CD14-positive monocyte (primary cell): Measurements from ENCODE around the gene UTP18. TPM values are rescaled to one million over a fixed set of nuclear protein-coding genes. Genes with fewer than 3 reads are reported as not detected.

ENCODE experiments used
- DNase-seq, 3 donors: peaks; one replicate each; pipeline ENCODE4 v3.0.0-alpha.2; 2011 to 2022
- H2AFZ ChIP-seq: 2 replicates; pipeline ENCODE4 v1.6.0; 2012; ENCODE audit warnings: mild to moderate bottlenecking, low read depth, low read length, inconsistent platforms; ENCODE audit not compliant: insufficient read depth, poor library complexity, severe bottlenecking
- H3K27ac ChIP-seq, 2 donors: 1 replicate in 1 of 2; 2 replicates in 1 of 2; pipeline ENCODE4 v1.5.1; 2012 to 2013; ENCODE audit warnings: low read length in 2 of 2, control low read depth in 1 of 2, inconsistent platforms in 1 of 2, low read depth in 1 of 2, mild to moderate bottlenecking in 1 of 2
- H3K27me3 ChIP-seq, 2 donors: one replicate each; pipeline versions ENCODE4 v1.6.0 to v1.6.1; 2011 to 2013; ENCODE audit warnings: low read length in 2 of 2; ENCODE audit not compliant: control insufficient read depth in 2 of 2, insufficient read depth in 2 of 2
- H3K36me3 ChIP-seq, 2 donors: replicated peaks in 1 of 2; 1 replicate in 1 of 2; 2 replicates in 1 of 2; pipeline versions ENCODE4 v1.5.1 to v1.6.1; 2012 to 2013; ENCODE audit warnings: low read length in 2 of 2, control low read depth in 1 of 2, inconsistent platforms in 1 of 2, mild to moderate bottlenecking in 1 of 2; ENCODE audit not compliant: insufficient read depth in 2 of 2, control insufficient read depth in 1 of 2
- H3K4me1 ChIP-seq, 2 donors: 1 replicate in 1 of 2; 2 replicates in 1 of 2; pipeline versions ENCODE4 v1.5.1 to v1.6.1; 2012 to 2013; ENCODE audit warnings: low read length in 2 of 2, control low read depth in 1 of 2, inconsistent platforms in 1 of 2, mild to moderate bottlenecking in 1 of 2, moderate library complexity in 1 of 2; ENCODE audit not compliant: insufficient read depth in 2 of 2, control insufficient read depth in 1 of 2
- H3K4me2 ChIP-seq: replicated peaks from 2 replicates; pipeline ENCODE3; 2012; ENCODE audit warnings: low read length, moderate library complexity, mild to moderate bottlenecking; ENCODE audit not compliant: poor library complexity, severe bottlenecking; ENCODE audit errors: extremely low read depth
- H3K4me3 ChIP-seq, 3 experiments: fragments of 200-600 bp in 1 of 3; sonication (generic) in 1 of 3; replicated peaks in 1 of 3; 1 replicate in 2 of 3; 2 replicates in 1 of 3; pipeline ENCODE4 v1.5.1; 2011 to 2013; ENCODE audit warnings: low read length in 3 of 3, mild to moderate bottlenecking in 3 of 3, control low read depth in 2 of 3, low read depth in 2 of 3, inconsistent platforms in 1 of 3, moderate library complexity in 1 of 3
- H3K79me2 ChIP-seq: 2 replicates; pipeline ENCODE4 v1.6.0; 2012; ENCODE audit warnings: mild to moderate bottlenecking, control low read depth, inconsistent platforms, low read length, moderate library complexity; ENCODE audit not compliant: insufficient read depth
- H3K9ac ChIP-seq: 2 replicates; pipeline ENCODE4 v1.6.0; 2017; ENCODE audit warnings: low read length, mild to moderate bottlenecking; ENCODE audit not compliant: insufficient read depth, poor library complexity, severe bottlenecking
- H3K9me3 ChIP-seq, 2 donors: replicated peaks in 1 of 2; 1 replicate in 1 of 2; 2 replicates in 1 of 2; pipeline versions ENCODE4 v1.5.1 to v1.6.1; 2012 to 2013; ENCODE audit warnings: low read length in 2 of 2, control low read depth in 1 of 2; ENCODE audit not compliant: control insufficient read depth in 1 of 2, insufficient read depth in 1 of 2
- H4K20me1 ChIP-seq: 2 replicates; pipeline ENCODE4 v1.6.0; 2012; ENCODE audit warnings: mild to moderate bottlenecking, low read length, control low read depth, moderate library complexity; ENCODE audit not compliant: insufficient read depth
- H3K27ac Mint-ChIP-seq, 7 donors: one replicate each; pipeline ENCODE4 v1.8.0; 2020; ENCODE audit warnings: mild to moderate bottlenecking in 7 of 7, mixed read lengths in 7 of 7, moderate library complexity in 6 of 7, inconsistent platforms in 2 of 7
- H3K27me3 Mint-ChIP-seq, 3 donors: one replicate each; pipeline ENCODE4 v1.8.0; 2021 to 2022; ENCODE audit warnings: low read depth in 3 of 3, mild to moderate bottlenecking in 3 of 3, mixed read lengths in 3 of 3, moderate library complexity in 3 of 3, inconsistent platforms in 1 of 3
- H3K36me3 Mint-ChIP-seq, 2 donors: one replicate each; pipeline ENCODE4 v1.8.0; 2020; ENCODE audit warnings: mixed read lengths in 2 of 2, inconsistent platforms in 1 of 2, mild to moderate bottlenecking in 1 of 2
- H3K4me1 Mint-ChIP-seq: one replicate; pipeline ENCODE4 v1.8.0; 2020; ENCODE audit warnings: mild to moderate bottlenecking, mixed read lengths
- H3K4me3 Mint-ChIP-seq, 2 donors: one replicate each; pipeline ENCODE4 v1.8.0; 2020; ENCODE audit warnings: mild to moderate bottlenecking in 2 of 2, mixed read lengths in 2 of 2, moderate library complexity in 1 of 2
- H3K9me3 Mint-ChIP-seq, 7 donors: one replicate each; pipeline ENCODE4 v1.8.0; 2020 to 2022; ENCODE audit warnings: mixed read lengths in 7 of 7, mild to moderate bottlenecking in 6 of 7, moderate library complexity in 6 of 7, inconsistent platforms in 2 of 7
- CTCF ChIP-seq: fragments of 200-600 bp; IDR thresholded peaks from one replicate; pipeline ENCODE4 v1.8.0; 2022; ENCODE audit warnings: antibody characterized with exemption, mild to moderate bottlenecking
- WGBS: methylation state at CpG from one replicate; pipeline ENCODE4 v1.1.5; 2013; ENCODE audit warnings: missing lambda C conversion rate; ENCODE audit not compliant: insufficient coverage; 5-methylcytosine and 5-hydroxymethylcytosine counted together
- intact Hi-C, 2 donors: fragments of 100-400 bp; cut with micrococcal nuclease; formaldehyde crosslinking; loops; one replicate each; pipeline versions ENCODE4 v1.15.0 to v1.15.1; 2023
- polyA plus RNA-seq, 3 donors: library from polyadenylated mRNA; depleted of rRNA in 1 of 3; unstranded in 2 of 3; stranded (reverse) in 1 of 3; fragments of 300-500 nt in 2 of 3; fragments of >200 nt in 1 of 3; fragmentation: Illumina TruSeq in 2 of 3; gene quantifications; 1 replicate in 2 of 3; 2 replicates in 1 of 3; pipeline ENCODE4 v1.2.3, GENCODE V29; 2012 to 2021

UTP18 gene
- polyA plus RNA-seq, 3 donors = 13.0 to 31.9 (median 31.6) TPM

- no peaks in the 10 kb centered on the region for H3K9me3 ChIP-seq
- TF ChIP-seq CTCF = no peak
- no peak overlapping the region for H3K4me3 ChIP-seq
- peaks cover 41% of the 10 kb centered on the region for H3K79me2 ChIP-seq
- no peaks in the 10 kb centered on the region for H3K27me3 ChIP-seq
- H3K4me1 ChIP-seq = no peaks in the 10 kb centered on the region
- intact Hi-C loops = no loop called here
- H3K4me3 Mint-ChIP-seq = no peak overlapping the region
- no peaks in the 10 kb centered on the region for H3K9me3 Mint-ChIP-seq
- peak overlapping the region in 2 of 7 donors; percentile 4 to 12 for H3K27ac Mint-ChIP-seq
- H3K36me3 ChIP-seq = peaks cover 77 to 99% of the 10 kb centered on the region in 2 donors
- peaks cover 0 to 3% (median 0%) of the 10 kb centered on the region in 3 donors for H3K27me3 Mint-ChIP-seq
- no peak overlapping the region for H2AFZ ChIP-seq
- H3K36me3 Mint-ChIP-seq = peaks cover 75 to 97% of the 10 kb centered on the region in 2 donors
- no peak overlapping the region for H3K9ac ChIP-seq
- no peak overlapping the region for H3K4me2 ChIP-seq
- peak overlapping the region in 1 of 2 donors; percentile 16 for H3K27ac ChIP-seq
- DNase-seq = no peak
- 100% methylated on average over 1 of the region's 6 CpGs for WGBS
- H4K20me1 ChIP-seq = peaks cover 30% of the 10 kb centered on the region
- H3K4me1 Mint-ChIP-seq = peaks cover 8% of the 10 kb centered on the region
These were observed 9.6 kb downstream of the UTP18 start for GRCh38 chr17:51269991-51270390.

- H2AFZ ChIP-seq = no peak overlapping the region
- no peaks in the 10 kb centered on the region for H3K27me3 ChIP-seq
- peaks cover 35% of the 10 kb centered on the region for H3K79me2 ChIP-seq
- Mint-ChIP-seq H3K27me3 (peaks cover 0 to 2% (median 0%) of the 10 kb centered on the region in 3 donors), H3K27ac (peak overlapping the region in 3 of 7 donors; percentile 4 to 22 (median 6)), H3K4me3 (no peak overlapping the region), H3K36me3 (peaks cover 80 to 96% of the 10 kb centered on the region in 2 donors), H3K4me1 (peaks cover 8% of the 10 kb centered on the region), H3K9me3 (no peaks in the 10 kb centered on the region)
- peak overlapping the region in 1 of 2 donors; percentile 11 for H3K27ac ChIP-seq
- no peak for TF ChIP-seq CTCF
- H3K4me2 ChIP-seq = no peak overlapping the region
- WGBS = no CpG with 5 or more reads among the region's 1 CpG
- H3K9me3 ChIP-seq = no peaks in the 10 kb centered on the region
- peaks cover 75 to 99% of the 10 kb centered on the region in 2 donors for H3K36me3 ChIP-seq
- no peak overlapping the region for H3K4me3 ChIP-seq
- H3K4me1 ChIP-seq = no peaks in the 10 kb centered on the region
- H4K20me1 ChIP-seq = peaks cover 30% of the 10 kb centered on the region
- intact Hi-C loops = no loop called here
- no peak for DNase-seq
- H3K9ac ChIP-seq = no peak overlapping the region
These were observed 10.3 kb downstream of the UTP18 start for GRCh38 chr17:51270636-51271035.
